ENCODE measurements around the gene CDKL5.

CDKL5 gene

DNA sequence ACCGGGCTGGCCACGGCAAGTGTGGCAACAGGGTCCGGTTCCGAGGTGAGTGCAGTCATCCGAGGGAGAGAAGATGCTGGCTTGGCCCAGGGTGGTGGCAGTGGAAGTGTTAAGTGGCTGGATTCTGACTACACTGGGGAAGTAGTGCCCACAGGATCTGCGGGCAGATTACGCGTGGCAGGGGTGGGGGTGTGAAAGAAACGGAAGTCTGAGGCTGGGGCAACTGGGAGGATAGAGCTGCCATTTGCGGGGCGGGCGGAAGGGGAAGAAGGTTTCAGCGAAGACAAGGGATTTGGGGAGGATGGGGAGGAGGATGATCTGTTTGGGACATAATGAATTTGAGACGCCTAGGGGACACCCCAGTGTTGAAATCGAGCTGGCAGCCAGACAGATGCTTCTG lies 241.2 kb downstream of the CDKL5 start:
- H3K4me1 ChIP-seq (ENCODE audit: low read length): no peaks in the 10 kb centered on the region
- H3K4me2 ChIP-seq (ENCODE audit: low read length): no peak overlapping the region
- H3K9me3 ChIP-seq (ENCODE audit: insufficient read depth, low read length): no peaks in the 10 kb centered on the region
- TF ChIP-seq EZH2phosphoT487 (IDR thresholded peaks at IDR 0.05; ENCODE audit: low read depth): no peak
- TF ChIP-seq, protein P1, sequence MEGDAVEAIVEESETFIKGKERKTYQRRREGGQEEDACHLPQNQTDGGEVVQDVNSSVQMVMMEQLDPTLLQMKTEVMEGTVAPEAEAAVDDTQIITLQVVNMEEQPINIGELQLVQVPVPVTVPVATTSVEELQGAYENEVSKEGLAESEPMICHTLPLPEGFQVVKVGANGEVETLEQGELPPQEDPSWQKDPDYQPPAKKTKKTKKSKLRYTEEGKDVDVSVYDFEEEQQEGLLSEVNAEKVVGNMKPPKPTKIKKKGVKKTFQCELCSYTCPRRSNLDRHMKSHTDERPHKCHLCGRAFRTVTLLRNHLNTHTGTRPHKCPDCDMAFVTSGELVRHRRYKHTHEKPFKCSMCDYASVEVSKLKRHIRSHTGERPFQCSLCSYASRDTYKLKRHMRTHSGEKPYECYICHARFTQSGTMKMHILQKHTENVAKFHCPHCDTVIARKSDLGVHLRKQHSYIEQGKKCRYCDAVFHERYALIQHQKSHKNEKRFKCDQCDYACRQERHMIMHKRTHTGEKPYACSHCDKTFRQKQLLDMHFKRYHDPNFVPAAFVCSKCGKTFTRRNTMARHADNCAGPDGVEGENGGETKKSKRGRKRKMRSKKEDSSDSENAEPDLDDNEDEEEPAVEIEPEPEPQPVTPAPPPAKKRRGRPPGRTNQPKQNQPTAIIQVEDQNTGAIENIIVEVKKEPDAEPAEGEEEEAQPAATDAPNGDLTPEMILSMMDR (IDR thresholded peaks at IDR 0.05; ENCODE audit: low read depth, low read length): no peak
- H3K79me2 ChIP-seq (ENCODE audit: low read length): no peaks in the 10 kb centered on the region
- H4K20me1 ChIP-seq (ENCODE audit: insufficient read depth, low read length): no peaks in the 10 kb centered on the region
- no peak overlapping the region for H3K9ac ChIP-seq (ENCODE audit: low read length)
- H2AFZ ChIP-seq (ENCODE audit: low read depth, low read length): no peak overlapping the region
- H3K4me3 ChIP-seq (ENCODE audit: low read length): no peak overlapping the region
- H3K27me3 ChIP-seq (ENCODE audit: low read depth, low read length): no peaks in the 10 kb centered on the region
- no peak overlapping the region for H3K27ac ChIP-seq (ENCODE audit: low read length)
- no peaks in the 10 kb centered on the region for H3K36me3 ChIP-seq (replicated peaks; ENCODE audit: low read depth, low read length)

DNA sequence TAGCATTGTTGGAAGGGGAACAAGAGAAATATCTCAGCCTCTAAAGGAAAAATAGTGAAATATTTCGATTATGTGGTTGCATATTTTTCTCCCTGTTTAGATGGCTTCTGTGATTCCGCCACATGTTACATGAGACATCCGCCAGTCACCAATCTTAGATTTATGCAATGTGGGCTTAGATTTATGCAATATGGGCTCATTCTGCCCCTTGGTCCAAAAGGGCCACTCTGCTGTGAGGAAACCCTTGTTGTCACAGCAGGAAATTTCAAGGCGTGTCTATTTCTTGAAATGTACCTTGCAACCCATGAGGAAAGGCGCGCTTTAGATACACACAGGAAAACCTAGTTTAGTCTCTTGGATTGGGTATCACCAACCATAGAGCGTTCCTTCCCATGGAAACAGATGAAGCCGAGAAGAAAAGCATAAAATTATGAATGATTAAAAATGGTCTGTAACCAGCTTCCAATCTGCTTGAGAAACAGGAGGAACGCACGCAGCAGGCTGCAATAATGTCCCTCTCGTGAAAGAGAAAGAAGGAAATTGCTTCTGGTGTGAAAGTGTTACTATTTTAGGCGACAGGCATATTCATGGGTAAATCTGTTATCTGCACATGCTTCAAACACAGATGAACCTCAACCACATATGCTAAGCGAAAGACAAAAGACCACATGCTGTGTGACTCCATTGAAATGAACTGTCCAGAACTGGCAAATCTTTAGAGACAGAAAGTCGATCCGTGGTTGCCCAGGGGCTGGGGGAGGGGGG lies 242.8 kb downstream of the CDKL5 start:
- no peaks in the 10 kb centered on the region for H4K20me1 ChIP-seq (ENCODE audit: insufficient read depth, low read length)
- H3K27me3 ChIP-seq (ENCODE audit: low read depth, low read length): no peaks in the 10 kb centered on the region
- no peaks in the 10 kb centered on the region for H3K4me1 ChIP-seq (ENCODE audit: low read length)
- H3K4me3 ChIP-seq (ENCODE audit: low read length): peak overlapping the region; percentile 29; the same call in 1 of the 2 replicates
- H3K36me3 ChIP-seq (replicated peaks; ENCODE audit: low read depth, low read length): no peaks in the 10 kb centered on the region
- no peak for TF ChIP-seq EZH2phosphoT487 (IDR thresholded peaks at IDR 0.05; ENCODE audit: low read depth)
- TF ChIP-seq, protein P1 (IDR thresholded peaks at IDR 0.05; ENCODE audit: low read depth, low read length): no peak
- no peaks in the 10 kb centered on the region for H3K79me2 ChIP-seq (ENCODE audit: low read length)
- no peak overlapping the region for H3K27ac ChIP-seq (ENCODE audit: low read length)
- H3K9ac ChIP-seq (ENCODE audit: low read length): no peak overlapping the region
- peak overlapping the region; percentile 41 for H3K4me2 ChIP-seq (ENCODE audit: low read length)
- no peaks in the 10 kb centered on the region for H3K9me3 ChIP-seq (ENCODE audit: insufficient read depth, low read length)
- peak overlapping the region; percentile 30; the same call in 1 of the 2 replicates for H2AFZ ChIP-seq (ENCODE audit: low read depth, low read length)

DNA sequence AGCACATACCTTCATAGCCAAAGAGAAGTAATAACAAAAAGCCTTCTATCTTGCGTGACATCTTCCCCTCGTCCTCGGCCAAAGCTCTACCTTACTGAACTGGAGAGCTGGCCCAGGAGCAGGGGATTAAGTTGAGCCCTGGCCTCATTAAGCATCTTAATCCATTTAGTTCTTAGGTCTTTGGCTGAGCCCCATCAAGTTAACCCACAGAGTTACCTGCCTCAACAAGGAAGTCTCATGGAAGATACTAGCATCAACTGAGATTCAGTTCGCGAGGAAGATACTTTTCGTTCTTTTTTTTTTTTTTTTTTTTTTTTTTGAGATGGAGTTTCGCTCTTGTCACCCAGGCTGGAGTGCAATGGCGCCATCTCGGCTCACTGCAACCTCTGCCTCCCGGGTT lies 246.6 kb downstream of the CDKL5 start, which contains the start of gene RS1:
Gene RS1 (minus strand): TSS at position 101 of the 400 bp plus-strand sequence. CDS start 40 bp downstream, at position 61.
- no peak within 1 kb of the TSS for H3K4me2 ChIP-seq (ENCODE audit: low read length)
- no peaks in the 10 kb centered on the region for H3K27me3 ChIP-seq (ENCODE audit: low read depth, low read length)
- no peaks in the 10 kb centered on the region for H3K9me3 ChIP-seq (ENCODE audit: insufficient read depth, low read length)
- H2AFZ ChIP-seq (ENCODE audit: low read depth, low read length): no peak within 1 kb of the TSS
- H3K4me1 ChIP-seq (ENCODE audit: low read length): peaks cover 6% of the 10 kb centered on the region
- no peaks in the 10 kb centered on the region for H3K36me3 ChIP-seq (replicated peaks; ENCODE audit: low read depth, low read length)
- H3K9ac ChIP-seq (ENCODE audit: low read length): no peak within 1 kb of the TSS
- TF ChIP-seq, protein P1 (IDR thresholded peaks at IDR 0.05; ENCODE audit: low read depth, low read length): no peak
- no peak for TF ChIP-seq EZH2phosphoT487 (IDR thresholded peaks at IDR 0.05; ENCODE audit: low read depth)
- no peaks in the 10 kb centered on the region for H4K20me1 ChIP-seq (ENCODE audit: insufficient read depth, low read length)
- H3K4me3 ChIP-seq (ENCODE audit: low read length): no peak within 1 kb of the TSS
- H3K27ac ChIP-seq (ENCODE audit: low read length): no peak within 1 kb of the TSS
- H3K79me2 ChIP-seq (ENCODE audit: low read length): no peaks in the 10 kb centered on the region

DNA sequence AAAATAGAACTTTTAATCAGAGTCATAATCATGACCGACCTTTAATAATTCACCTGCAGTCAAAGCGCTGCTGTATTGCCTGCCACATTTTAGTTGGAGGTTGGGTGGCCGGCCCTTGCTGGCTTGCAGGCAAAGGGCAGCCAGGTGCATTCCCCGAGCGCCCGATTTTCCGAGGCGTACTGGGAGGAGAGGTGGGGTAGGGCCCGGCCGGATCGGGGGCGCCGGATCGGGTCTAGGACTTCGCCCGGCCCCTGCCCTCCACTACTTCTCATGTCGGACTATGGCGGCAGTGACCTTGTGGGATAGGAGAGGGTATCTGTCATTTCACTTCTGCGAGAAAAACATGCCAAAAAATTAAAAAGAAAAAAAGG lies 249.0 kb downstream of the CDKL5 start:
- H3K27ac ChIP-seq (ENCODE audit: low read length): peak overlapping the region; percentile 29
- no peaks in the 10 kb centered on the region for H3K27me3 ChIP-seq (ENCODE audit: low read depth, low read length)
- no peaks in the 10 kb centered on the region for H3K9me3 ChIP-seq (ENCODE audit: insufficient read depth, low read length)
- no peaks in the 10 kb centered on the region for H3K79me2 ChIP-seq (ENCODE audit: low read length)
- H3K4me1 ChIP-seq (ENCODE audit: low read length): peaks cover 6% of the 10 kb centered on the region
- H3K9ac ChIP-seq (ENCODE audit: low read length): peak overlapping the region; percentile 64
- H3K4me3 ChIP-seq (ENCODE audit: low read length): peak overlapping the region; percentile 98
- peak overlapping the region; percentile 68 for H3K4me2 ChIP-seq (ENCODE audit: low read length)
- no peaks in the 10 kb centered on the region for H3K36me3 ChIP-seq (replicated peaks; ENCODE audit: low read depth, low read length)
- peak overlapping the region; percentile 89 for H2AFZ ChIP-seq (ENCODE audit: low read depth, low read length)
- no peaks in the 10 kb centered on the region for H4K20me1 ChIP-seq (ENCODE audit: insufficient read depth, low read length)
- no peak for TF ChIP-seq EZH2phosphoT487 (IDR thresholded peaks at IDR 0.05; ENCODE audit: low read depth)
- TF ChIP-seq, protein P1 (IDR thresholded peaks at IDR 0.05; ENCODE audit: low read depth, low read length): no peak

Data from OCI-LY3 (cell line).